GM12801 (cell line): ENCODE measurements around the gene KANSL1.

Experiments
- CTCF ChIP-seq: IDR thresholded peaks from one replicate; pipeline ENCODE4 v1.5.1; 2011; ENCODE audit warnings: control low read depth; ENCODE audit not compliant: insufficient read length; ENCODE audit errors: extremely low read depth

Gene KANSL1

GRCh38 chr17:46012506-46013079 is 180.6 kb downstream of the KANSL1 start:
- no peak for TF ChIP-seq CTCF

- no peak for TF ChIP-seq CTCF
Observed at GRCh38 chr17:46011711-46012505, 181.3 kb downstream of the KANSL1 start.

- TF ChIP-seq CTCF, result no peak
Observed at GRCh38 chr17:46010597-46011186, 182.5 kb downstream of the KANSL1 start.

GRCh38 chr17:46009681-46010596 is 183.3 kb downstream of the KANSL1 start:
- no peak for TF ChIP-seq CTCF

GRCh38 chr17:46008591-46008990 is 184.6 kb downstream of the KANSL1 start:
- TF ChIP-seq CTCF, result no peak

GRCh38 chr17:46007461-46007965 is 185.7 kb downstream of the KANSL1 start:
- no peak for TF ChIP-seq CTCF
